ENCODE measurements around the gene TMEM114.

DNA sequence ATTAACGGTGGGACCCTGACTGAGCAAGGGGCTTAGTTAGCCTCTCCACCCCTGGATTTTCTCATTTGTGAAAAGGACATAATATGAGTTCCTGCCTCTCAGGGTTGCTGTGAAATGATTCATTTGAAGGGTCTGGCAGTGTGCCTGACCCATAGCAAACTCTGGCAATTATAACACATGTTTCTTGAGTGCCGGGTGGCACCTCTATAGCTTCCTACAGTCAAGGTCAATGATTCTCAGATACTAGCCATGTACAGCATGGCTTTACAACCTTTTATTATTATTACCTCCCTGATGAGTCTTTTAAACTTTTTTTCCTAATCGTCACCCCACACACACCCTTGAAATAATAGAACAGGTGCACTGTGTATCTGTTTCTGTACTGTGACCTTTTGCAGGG is 42.1 kb downstream of the TMEM114 start:
- TF ChIP-seq EZH2 (IDR thresholded peaks at IDR 0.05) (no peak), POLR2AphosphoS5 (IDR thresholded peaks at IDR 0.05; ENCODE audit: borderline replicate concordance, low read depth, low read length) (no peak)
